GM18498 (cell line): Measurements from ENCODE around the gene CCL8.

Experiments used
- ATAC-seq: cut with Tn5 transposase; IDR thresholded peaks from one replicate; pipeline ENCODE4 v1.9.1; 2021; ENCODE audit warnings: mild to moderate bottlenecking, moderate library complexity; ENCODE audit not compliant: unreplicated experiment

The CCL8 gene

GRCh38 chr17:34319039-34319483, at the start of gene CCL8:
Gene CCL8, plus strand, starts transcription at chr17:34319435. Its CDS starts 67 bp downstream, at chr17:34319502.
- ATAC-seq, result no peak

GRCh38 chr17:34269969-34270368, 49.3 kb upstream of the CCL8 start, which contains the start of gene CCL7:
Gene CCL7, plus strand, starts transcription at chr17:34270221. Its CDS starts 70 bp downstream, at chr17:34270291.
- no peak for ATAC-seq

GRCh38 chr17:34275881-34276280, 43.4 kb upstream of the CCL8 start:
- ATAC-seq, result no peak

GRCh38 chr17:34276826-34277225, 42.4 kb upstream of the CCL8 start:
- ATAC-seq, result no peak

- no peak for ATAC-seq
Observed at GRCh38 chr17:34283571-34283970, 35.7 kb upstream of the CCL8 start.

- no peak for ATAC-seq
Observed at GRCh38 chr17:34285286-34285792, 33.9 kb upstream of the CCL8 start, which contains the start of gene CCL11. Gene CCL11, plus strand, starts transcription at chr17:34285742. Its CDS starts 67 bp downstream, at chr17:34285809.

GRCh38 chr17:34287875-34288274, 31.4 kb upstream of the CCL8 start:
- no peak for ATAC-seq

- ATAC-seq, result no peak
Observed at GRCh38 chr17:34290586-34290985, 28.6 kb upstream of the CCL8 start.

- no peak for ATAC-seq
Observed at GRCh38 chr17:34291721-34292348, 27.4 kb upstream of the CCL8 start.

- ATAC-seq, result no peak
Observed at GRCh38 chr17:34299027-34299426, 20.2 kb upstream of the CCL8 start.

GRCh38 chr17:34299956-34300577, 19.2 kb upstream of the CCL8 start:
- ATAC-seq, result no peak

- no peak for ATAC-seq
Observed at GRCh38 chr17:34300652-34301370, 18.4 kb upstream of the CCL8 start.

GRCh38 chr17:34301986-34302385, 17.2 kb upstream of the CCL8 start:
- ATAC-seq, result no peak

GRCh38 chr17:34302636-34303035, 16.6 kb upstream of the CCL8 start:
- no peak for ATAC-seq

GRCh38 chr17:34303606-34304005, 15.6 kb upstream of the CCL8 start:
- ATAC-seq, result no peak

GRCh38 chr17:34305061-34305460, 14.2 kb upstream of the CCL8 start:
- no peak for ATAC-seq

GRCh38 chr17:34305606-34306005, 13.6 kb upstream of the CCL8 start:
- no peak for ATAC-seq

GRCh38 chr17:34306466-34306865, 12.8 kb upstream of the CCL8 start:
- no peak for ATAC-seq

GRCh38 chr17:34307110-34307509, 12.1 kb upstream of the CCL8 start:
- ATAC-seq, result no peak

- no peak for ATAC-seq
Observed at GRCh38 chr17:34308371-34308770, 10.9 kb upstream of the CCL8 start.

- no peak for ATAC-seq
Observed at GRCh38 chr17:34311291-34311690, 7.9 kb upstream of the CCL8 start.

GRCh38 chr17:34312080-34312479, 7.2 kb upstream of the CCL8 start:
- no peak for ATAC-seq
